HG02798 (cell line): Measurements from ENCODE around the gene TMEM185A.
"Not testable (repeated sequence)": the region's sequence is repeated elsewhere in the genome, so short reads cannot be mapped to it uniquely, and the experiment has no call there.

Experiments used
- ATAC-seq: cut with Tn5 transposase; IDR thresholded peaks from one replicate; pipeline ENCODE4 v1.9.1; 2021; ENCODE audit warnings: mild to moderate bottlenecking; ENCODE audit not compliant: unreplicated experiment, poor library complexity

Gene TMEM185A

DNA sequence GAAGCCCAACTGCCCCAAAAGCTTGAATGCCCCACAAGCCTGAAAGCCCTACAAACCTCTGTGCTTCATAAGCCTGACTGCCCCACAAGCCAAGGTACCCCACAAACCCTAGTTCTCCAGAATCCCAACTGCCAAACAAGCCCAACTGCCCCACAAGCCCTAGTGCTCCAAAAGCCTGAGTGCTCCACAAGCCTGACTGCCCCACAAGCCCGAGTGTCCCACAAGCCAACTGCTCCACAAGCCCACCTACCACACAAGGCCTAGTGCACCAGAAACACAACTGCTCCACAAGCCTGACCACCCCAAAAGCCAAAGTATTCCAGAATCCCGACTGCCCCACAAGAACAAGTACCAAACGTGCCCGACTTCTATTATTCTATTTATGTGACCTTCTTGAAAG lies 68.2 kb downstream of the TMEM185A start:
- no peak for ATAC-seq

DNA sequence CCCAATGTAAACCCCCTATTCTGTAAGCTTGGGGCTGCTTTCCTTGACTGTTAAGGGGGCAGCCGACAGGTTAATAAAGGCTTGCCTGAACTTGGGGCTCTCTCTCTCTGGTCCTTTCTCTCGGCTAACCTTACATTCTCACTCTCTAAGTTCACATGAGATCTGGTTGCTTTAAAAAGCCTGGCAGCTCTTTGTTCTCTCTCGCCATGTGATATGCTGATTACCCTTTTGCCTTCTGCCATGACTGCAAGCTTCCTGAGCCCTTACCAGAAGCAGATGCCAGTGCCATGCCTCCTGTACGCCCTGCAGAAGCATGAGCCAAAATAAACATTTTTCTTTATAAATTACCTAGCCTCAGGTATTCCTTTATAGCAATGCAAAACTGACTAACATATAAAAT lies 76.3 kb downstream of the TMEM185A start:
- ATAC-seq = not testable (repeated sequence)

DNA sequence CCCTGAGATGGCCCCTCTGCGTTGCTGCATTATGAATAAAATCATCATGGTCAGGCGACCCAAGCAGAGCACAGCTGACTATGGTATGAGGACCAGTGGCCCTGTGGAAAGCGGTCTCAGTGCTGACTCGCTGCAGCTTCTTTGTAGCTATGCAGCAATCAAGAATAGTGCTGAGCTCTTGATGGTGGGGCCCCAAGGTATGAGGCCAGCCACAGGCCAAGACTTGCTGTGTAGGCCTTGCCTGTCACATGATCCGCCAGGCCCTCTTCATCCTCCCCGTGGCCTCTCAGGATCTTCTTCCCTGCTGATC lies 79.7 kb downstream of the TMEM185A start:
- ATAC-seq = not testable (repeated sequence)

DNA sequence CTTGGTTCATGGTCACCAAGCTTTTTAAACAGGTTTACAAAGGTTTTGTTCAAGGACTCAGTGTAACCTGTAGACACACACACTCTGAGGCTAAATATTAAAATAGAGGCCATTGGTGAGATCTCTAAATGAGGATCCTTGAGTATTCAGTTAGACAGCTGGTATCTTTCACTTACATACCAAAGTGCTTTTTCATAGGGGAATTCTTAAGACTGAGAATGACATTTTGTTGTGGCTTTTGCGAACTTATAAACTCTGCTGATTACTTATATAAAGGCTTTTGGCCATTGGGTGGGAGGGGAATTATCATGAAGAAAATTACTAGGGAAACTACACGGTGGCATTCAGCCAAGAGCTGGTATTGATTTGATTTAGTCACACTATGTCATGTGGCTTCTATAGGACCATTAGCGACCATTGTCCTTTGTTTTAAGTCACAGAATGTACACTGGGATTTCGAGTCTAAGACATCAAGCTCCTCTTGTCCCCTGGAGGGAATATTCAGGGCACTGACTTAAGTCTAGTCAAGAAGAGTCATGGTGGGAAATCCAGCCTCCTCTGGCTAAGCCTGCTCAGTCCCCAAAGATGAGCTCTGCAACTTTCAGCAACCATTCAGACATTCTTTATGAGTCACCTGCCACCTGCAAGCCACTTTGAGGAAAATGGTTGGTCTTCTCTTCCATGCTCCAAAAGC lies 80.2 kb downstream of the TMEM185A start:
- not testable (repeated sequence) for ATAC-seq

DNA sequence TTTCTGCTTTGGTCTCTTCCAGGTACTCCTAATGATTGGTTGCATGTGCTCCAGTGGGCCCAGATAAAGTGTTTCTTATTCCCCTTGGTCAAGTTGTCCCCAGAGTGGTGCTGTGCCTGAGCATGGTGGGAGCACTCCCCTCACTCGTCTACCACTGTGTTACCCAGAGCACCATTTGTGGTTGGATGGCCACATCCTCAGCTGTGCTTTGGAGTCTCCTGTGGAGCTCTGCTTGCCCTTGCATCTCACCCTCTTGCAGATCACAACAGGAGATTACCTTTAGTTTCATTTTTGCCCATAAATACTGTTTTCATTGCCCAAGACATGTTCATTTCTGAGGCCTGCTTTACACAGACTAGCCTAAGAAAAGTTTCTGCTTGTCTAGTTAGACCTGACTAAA lies 81.1 kb downstream of the TMEM185A start:
- ATAC-seq = not testable (repeated sequence)

DNA sequence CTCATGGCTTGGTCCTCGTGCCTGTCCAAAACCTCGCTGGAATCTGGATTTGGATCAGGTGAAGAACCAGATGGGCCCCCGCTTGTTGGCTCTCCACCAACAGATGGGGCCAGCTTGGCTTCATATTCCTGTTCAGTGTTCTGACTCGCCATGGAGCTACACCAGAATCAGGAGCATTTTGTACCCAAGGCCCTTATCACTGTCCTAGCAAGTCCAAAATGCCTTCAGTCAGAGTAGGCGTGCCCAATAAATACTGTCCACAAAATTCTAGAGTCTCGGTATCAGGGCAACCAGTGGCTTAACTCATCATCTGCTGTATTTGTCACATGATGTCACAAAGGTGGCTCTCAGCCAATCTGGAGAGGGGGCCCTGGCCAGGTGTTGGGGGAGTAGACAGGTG lies 81.9 kb downstream of the TMEM185A start, which contains the start of gene HSFX3:
Gene HSFX3 (minus strand): TSS at position 224 of the 400 bp plus-strand sequence. CDS start 72 bp downstream, at position 152.
- ATAC-seq = not testable (repeated sequence)

DNA sequence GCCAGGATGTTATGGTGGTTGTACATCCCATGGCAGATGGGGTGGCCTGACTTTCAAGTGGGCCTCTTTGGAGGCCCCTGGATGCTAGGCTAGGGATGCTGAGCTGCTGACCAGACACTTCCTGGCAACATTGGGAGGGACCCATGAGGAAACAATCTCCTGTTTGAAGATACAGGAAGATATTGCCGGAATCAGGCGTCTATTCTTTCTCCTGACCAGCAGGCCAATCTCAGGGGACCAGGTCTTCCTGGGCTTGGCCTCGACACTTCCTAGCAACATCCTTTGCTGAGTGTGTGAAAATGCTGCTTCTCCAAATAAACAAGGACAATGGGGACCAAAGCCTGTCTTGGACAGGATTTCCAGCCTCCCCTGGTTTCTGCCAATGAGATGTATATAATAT lies 83.8 kb downstream of the TMEM185A start:
- ATAC-seq = not testable (repeated sequence)

DNA sequence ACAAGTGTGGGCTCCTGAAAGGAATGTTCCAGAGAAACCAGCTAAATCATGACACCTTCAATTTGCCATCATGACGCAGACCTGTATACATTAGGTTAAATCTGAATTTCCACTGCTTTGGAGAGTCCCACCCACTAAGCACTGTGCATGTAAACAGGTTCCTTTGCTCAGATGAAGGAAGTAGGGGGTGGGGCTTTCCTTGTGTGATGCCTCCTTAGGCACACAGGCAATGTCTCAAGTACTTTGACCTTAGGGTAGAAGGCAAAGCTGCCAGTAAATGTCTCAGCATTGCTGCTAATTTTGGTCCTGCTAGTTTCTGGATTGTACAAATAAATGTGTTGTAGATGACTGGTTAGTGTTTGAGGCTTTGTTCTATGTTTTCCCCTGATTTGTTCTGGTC lies 84.6 kb downstream of the TMEM185A start:
- not testable (repeated sequence) for ATAC-seq
